Measurements from ENCODE around the gene THADA.

The THADA gene

DNA sequence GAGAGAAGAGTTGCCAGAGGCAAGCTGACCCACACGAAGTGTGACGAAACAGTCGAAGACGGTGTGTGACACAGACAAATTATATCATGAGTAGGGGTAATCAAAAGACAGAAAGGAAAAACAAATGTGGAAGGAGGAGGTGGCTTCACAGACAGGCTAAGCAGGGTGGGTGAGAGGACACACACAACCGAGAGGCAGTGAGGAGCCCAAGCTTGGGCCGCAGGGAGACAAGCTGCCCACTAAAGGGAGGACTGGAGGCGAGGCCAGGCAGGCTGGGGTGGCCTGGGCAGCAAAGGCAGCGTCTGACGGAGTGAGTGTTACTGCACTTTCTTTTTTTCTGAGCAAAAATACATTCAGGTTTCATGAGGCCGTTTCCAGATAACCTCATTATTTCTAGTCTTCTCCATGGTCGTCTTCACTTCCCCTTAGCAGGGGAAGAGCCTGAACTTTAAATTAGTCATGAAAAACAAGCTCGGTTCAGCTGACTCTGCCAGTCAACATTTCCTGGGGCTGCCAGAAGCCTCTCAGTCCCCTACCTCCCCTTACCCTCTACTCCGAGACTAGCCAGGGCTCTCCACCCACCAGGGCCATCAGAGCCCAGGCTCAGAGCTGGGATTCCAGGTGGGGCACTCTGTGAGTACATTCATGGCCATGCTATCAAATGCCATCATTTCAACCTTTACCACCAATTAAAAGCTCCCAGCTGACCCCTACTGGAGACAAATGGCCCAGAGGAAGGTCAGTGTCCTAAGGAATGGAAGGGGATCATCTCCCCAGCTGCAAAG lies 355.7 kb downstream of the THADA start:
- no peak overlapping the region for H3K4me2 ChIP-seq (ENCODE audit: low read depth, low read length, poor library complexity, severe bottlenecking)
- no peak overlapping the region for H3K27ac ChIP-seq (ENCODE audit: low read depth, low read length)
- H3F3A ChIP-seq (ENCODE audit: insufficient read depth): no peaks in the 10 kb centered on the region
- no peaks in the 10 kb centered on the region for H3K9me2 ChIP-seq (replicated peaks; ENCODE audit: insufficient read depth, low read length)
- no peak overlapping the region for H3K9ac ChIP-seq (ENCODE audit: low read length)
- TF ChIP-seq EZH2phosphoT487 (conservative IDR thresholded peaks at IDR 0.05; ENCODE audit: low read length): no peak
- no peaks in the 10 kb centered on the region for H3K79me2 ChIP-seq (ENCODE audit: insufficient read depth, low read length)
- H3K27me3 ChIP-seq (ENCODE audit: low read length): no peaks in the 10 kb centered on the region
- H3K4me3 ChIP-seq (ENCODE audit: insufficient read depth, low read length, poor library complexity, severe bottlenecking): no peak overlapping the region
- H2AFZ ChIP-seq (ENCODE audit: low read depth, low read length, severe bottlenecking): no peak overlapping the region
- H3K9me3 ChIP-seq (ENCODE audit: insufficient read depth, low read length): no peaks in the 10 kb centered on the region
- H3K36me3 ChIP-seq (ENCODE audit: low read length): no peaks in the 10 kb centered on the region
- no peaks in the 10 kb centered on the region for H4K20me1 ChIP-seq (ENCODE audit: low read depth, low read length)

DNA sequence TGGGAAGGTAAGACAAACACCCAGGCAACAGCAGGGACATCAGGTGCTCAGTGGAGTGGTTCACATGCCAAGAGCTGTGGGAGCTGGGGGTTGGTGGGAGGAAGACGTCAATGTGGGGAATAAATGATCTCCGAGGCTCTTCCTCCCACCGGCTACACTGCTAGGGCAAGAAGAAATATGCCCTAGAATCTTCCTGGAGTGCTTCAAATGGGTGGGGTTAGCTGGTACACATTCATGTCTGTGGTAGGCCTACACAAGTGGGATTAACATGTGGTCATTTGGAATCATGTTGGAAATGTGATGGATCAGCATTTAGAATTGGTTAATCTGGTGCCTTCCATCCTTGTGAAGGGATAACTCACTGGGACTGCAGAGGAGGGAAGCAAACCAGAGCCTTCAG lies 357.0 kb downstream of the THADA start:
- no peaks in the 10 kb centered on the region for H4K20me1 ChIP-seq (ENCODE audit: low read depth, low read length)
- no peak overlapping the region for H3K4me3 ChIP-seq (ENCODE audit: insufficient read depth, low read length, poor library complexity, severe bottlenecking)
- TF ChIP-seq, protein P1, sequence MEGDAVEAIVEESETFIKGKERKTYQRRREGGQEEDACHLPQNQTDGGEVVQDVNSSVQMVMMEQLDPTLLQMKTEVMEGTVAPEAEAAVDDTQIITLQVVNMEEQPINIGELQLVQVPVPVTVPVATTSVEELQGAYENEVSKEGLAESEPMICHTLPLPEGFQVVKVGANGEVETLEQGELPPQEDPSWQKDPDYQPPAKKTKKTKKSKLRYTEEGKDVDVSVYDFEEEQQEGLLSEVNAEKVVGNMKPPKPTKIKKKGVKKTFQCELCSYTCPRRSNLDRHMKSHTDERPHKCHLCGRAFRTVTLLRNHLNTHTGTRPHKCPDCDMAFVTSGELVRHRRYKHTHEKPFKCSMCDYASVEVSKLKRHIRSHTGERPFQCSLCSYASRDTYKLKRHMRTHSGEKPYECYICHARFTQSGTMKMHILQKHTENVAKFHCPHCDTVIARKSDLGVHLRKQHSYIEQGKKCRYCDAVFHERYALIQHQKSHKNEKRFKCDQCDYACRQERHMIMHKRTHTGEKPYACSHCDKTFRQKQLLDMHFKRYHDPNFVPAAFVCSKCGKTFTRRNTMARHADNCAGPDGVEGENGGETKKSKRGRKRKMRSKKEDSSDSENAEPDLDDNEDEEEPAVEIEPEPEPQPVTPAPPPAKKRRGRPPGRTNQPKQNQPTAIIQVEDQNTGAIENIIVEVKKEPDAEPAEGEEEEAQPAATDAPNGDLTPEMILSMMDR (IDR thresholded peaks at IDR 0.05; ENCODE audit: insufficient read depth, low read length, poor library complexity, severe bottlenecking): no peak
- TF ChIP-seq EZH2phosphoT487 (conservative IDR thresholded peaks at IDR 0.05; ENCODE audit: low read length): no peak
- no peaks in the 10 kb centered on the region for H3K36me3 ChIP-seq (ENCODE audit: low read length)
- H3K27me3 ChIP-seq (ENCODE audit: low read length): no peaks in the 10 kb centered on the region
- no peak overlapping the region for H3K9ac ChIP-seq (ENCODE audit: low read length)
- H3F3A ChIP-seq (ENCODE audit: insufficient read depth): no peaks in the 10 kb centered on the region
- no peaks in the 10 kb centered on the region for H3K9me2 ChIP-seq (replicated peaks; ENCODE audit: insufficient read depth, low read length)
- no peak overlapping the region for H2AFZ ChIP-seq (ENCODE audit: low read depth, low read length, severe bottlenecking)
- H3K27ac ChIP-seq (ENCODE audit: low read depth, low read length): no peak overlapping the region
- H3K9me3 ChIP-seq (ENCODE audit: insufficient read depth, low read length): no peaks in the 10 kb centered on the region
- H3K79me2 ChIP-seq (ENCODE audit: insufficient read depth, low read length): no peaks in the 10 kb centered on the region
- no peak overlapping the region for H3K4me2 ChIP-seq (ENCODE audit: low read depth, low read length, poor library complexity, severe bottlenecking)

DNA sequence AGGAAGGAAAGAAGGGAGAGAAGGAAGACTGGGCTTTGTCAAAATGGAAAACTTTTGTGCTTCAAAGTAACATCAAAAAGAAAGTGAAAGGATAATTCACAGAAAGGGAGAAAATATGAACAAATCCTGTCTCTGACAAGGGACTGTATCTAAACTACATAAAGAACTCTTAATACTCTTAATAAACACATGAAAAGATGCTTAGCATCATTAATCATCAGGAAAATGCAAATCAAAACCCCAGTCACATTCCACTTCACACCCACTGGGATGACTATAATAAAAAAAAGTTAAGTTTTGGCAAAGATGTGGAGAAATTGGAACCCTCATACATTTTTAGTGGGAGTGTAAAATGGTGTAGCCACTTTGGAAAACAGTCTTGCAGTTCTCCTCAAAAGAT lies 357.7 kb downstream of the THADA start:
- H3K27ac ChIP-seq (ENCODE audit: low read depth, low read length): no peak overlapping the region
- H3K9ac ChIP-seq (ENCODE audit: low read length): no peak overlapping the region
- no peak overlapping the region for H3K4me3 ChIP-seq (ENCODE audit: insufficient read depth, low read length, poor library complexity, severe bottlenecking)
- H3K9me3 ChIP-seq (ENCODE audit: insufficient read depth, low read length): no peaks in the 10 kb centered on the region
- no peak overlapping the region for H3K4me2 ChIP-seq (ENCODE audit: low read depth, low read length, poor library complexity, severe bottlenecking)
- H2AFZ ChIP-seq (ENCODE audit: low read depth, low read length, severe bottlenecking): no peak overlapping the region
- H3K36me3 ChIP-seq (ENCODE audit: low read length): no peaks in the 10 kb centered on the region
- H3K79me2 ChIP-seq (ENCODE audit: insufficient read depth, low read length): no peaks in the 10 kb centered on the region
- no peaks in the 10 kb centered on the region for H3F3A ChIP-seq (ENCODE audit: insufficient read depth)
- H3K9me2 ChIP-seq (replicated peaks; ENCODE audit: insufficient read depth, low read length): no peaks in the 10 kb centered on the region
- TF ChIP-seq, protein P1 (IDR thresholded peaks at IDR 0.05; ENCODE audit: insufficient read depth, low read length, poor library complexity, severe bottlenecking): no peak
- no peak for TF ChIP-seq EZH2phosphoT487 (conservative IDR thresholded peaks at IDR 0.05; ENCODE audit: low read length)
- H3K27me3 ChIP-seq (ENCODE audit: low read length): no peaks in the 10 kb centered on the region
- no peaks in the 10 kb centered on the region for H4K20me1 ChIP-seq (ENCODE audit: low read depth, low read length)
